Duodenal mucosa (tissue), 2 donors: ENCODE data around the gene FBXL4.
A peak's percentile ranks its signal among the peaks of the same experiment; 100 is the strongest.

ENCODE experiments used
- H3K27ac ChIP-seq: one replicate; pipeline ENCODE4 v1.7.0; 2013; ENCODE audit warnings: low read depth, low read length
- H3K27me3 ChIP-seq, 2 donors: one replicate each; pipeline ENCODE4 v1.7.0; 2013; ENCODE audit warnings: low read length in 2 of 2, control low read depth in 1 of 2; ENCODE audit not compliant: insufficient read depth in 2 of 2, control insufficient read depth in 1 of 2
- H3K36me3 ChIP-seq, 2 donors: one replicate each; pipeline ENCODE4 v1.7.0; 2013; ENCODE audit warnings: low read length in 2 of 2, control low read depth in 1 of 2; ENCODE audit not compliant: insufficient read depth in 2 of 2, control insufficient read depth in 1 of 2
- H3K4me1 ChIP-seq, 2 donors: one replicate each; pipeline ENCODE4 v1.7.0; 2013; ENCODE audit warnings: low read length in 2 of 2, control low read depth in 1 of 2; ENCODE audit not compliant: insufficient read depth in 2 of 2, control insufficient read depth in 1 of 2
- H3K4me3 ChIP-seq, 2 donors: one replicate each; pipeline ENCODE4 v1.7.0; 2013; ENCODE audit warnings: low read length in 2 of 2, low read depth in 1 of 2
- H3K9ac ChIP-seq, 2 donors: one replicate each; pipeline ENCODE4 v1.7.0; 2013; ENCODE audit warnings: low read length in 2 of 2, low read depth in 1 of 2
- H3K9me3 ChIP-seq, 2 donors: one replicate each; pipeline ENCODE4 v1.7.0; 2013; ENCODE audit warnings: low read length in 2 of 2, control low read depth in 1 of 2; ENCODE audit not compliant: control insufficient read depth in 1 of 2

The FBXL4 gene

DNA sequence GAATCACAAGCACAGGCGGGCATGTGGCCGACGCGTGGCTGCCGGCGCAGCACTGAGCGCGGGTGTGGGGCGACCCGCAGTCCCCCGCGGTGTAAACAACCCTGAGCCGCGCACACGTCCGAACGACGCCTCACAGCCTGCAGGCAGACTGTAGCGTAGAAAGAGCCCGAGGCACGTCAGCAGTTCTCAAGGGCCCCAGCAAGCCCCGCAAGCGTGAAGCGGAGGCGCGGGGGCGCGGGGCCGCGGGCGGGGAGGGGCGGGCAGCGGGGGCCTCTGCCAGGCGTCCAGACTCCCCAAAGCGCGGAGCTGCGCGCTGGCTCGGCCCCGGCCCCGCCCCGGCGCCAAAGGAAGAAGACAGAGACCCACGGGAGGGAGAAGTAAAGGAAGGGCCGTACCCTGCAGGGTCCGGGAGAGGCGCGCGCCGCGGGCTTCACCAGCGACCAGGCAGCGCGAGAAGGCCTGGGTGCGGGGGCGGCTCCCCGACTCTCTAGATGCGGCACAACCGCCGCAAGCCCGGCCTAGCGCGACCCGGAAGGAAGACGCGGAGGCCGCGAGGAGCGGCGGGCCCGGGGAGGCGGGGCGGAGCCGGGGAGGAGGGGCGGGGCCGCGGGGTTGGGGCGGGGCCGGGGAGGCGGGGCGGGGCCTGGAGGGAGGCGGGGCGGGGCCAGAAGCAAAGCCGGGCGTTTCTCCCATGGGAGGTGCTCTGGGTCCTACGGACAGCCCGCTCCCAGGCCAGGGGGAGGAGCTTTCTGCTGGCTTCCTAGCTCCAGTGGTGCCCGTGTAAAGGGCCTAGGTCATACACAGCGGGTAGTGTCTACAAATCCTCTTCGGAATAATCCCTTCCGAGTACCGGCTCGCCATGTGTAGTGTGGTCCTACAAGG, at the start of gene FBXL4:
Gene FBXL4, minus strand, starts transcription at position 536 of the 882 bp plus-strand sequence. CDS start 20,958 bp downstream, outside the sequence.
- peak within 1 kb of the TSS; percentile 62 for H3K27ac ChIP-seq
- H3K4me1 ChIP-seq, result peaks cover 16 to 19% of the 10 kb centered on the region in 2 donors
- peak within 1 kb of the TSS; percentile 85 to 91 for H3K9ac ChIP-seq

GRCh38 chr6:98995116-98995515, 47.4 kb upstream of the FBXL4 start:
- Histone ChIP-seq H3K9ac (no peak overlapping the region), H3K27ac (no peak overlapping the region), H3K4me1 (no peaks in the 10 kb centered on the region), H3K36me3 (no peaks in the 10 kb centered on the region), H3K4me3 (no peak overlapping the region), H3K27me3 (peaks cover 0 to 3% of the 10 kb centered on the region in 2 donors), H3K9me3 (no peaks in the 10 kb centered on the region)

More for the DNA sequence above, at the start of gene FBXL4:
- Histone ChIP-seq H3K4me3 (peak within 1 kb of the TSS; percentile 87 to 94), H3K36me3 (no peaks in the 10 kb centered on the region), H3K9me3 (no peaks in the 10 kb centered on the region), H3K27me3 (no peaks in the 10 kb centered on the region)

GRCh38 chr6:98992535-98992934, 44.8 kb upstream of the FBXL4 start:
- Histone ChIP-seq H3K9me3 (no peaks in the 10 kb centered on the region), H3K4me3 (no peak overlapping the region), H3K9ac (no peak overlapping the region), H3K4me1 (no peaks in the 10 kb centered on the region), H3K36me3 (no peaks in the 10 kb centered on the region), H3K27ac (no peak overlapping the region), H3K27me3 (peaks cover 0 to 3% of the 10 kb centered on the region in 2 donors)

GRCh38 chr6:98986071-98986615, 38.4 kb upstream of the FBXL4 start:
- Histone ChIP-seq H3K27ac (no peak overlapping the region), H3K36me3 (no peaks in the 10 kb centered on the region), H3K4me1 (no peaks in the 10 kb centered on the region), H3K4me3 (no peak overlapping the region), H3K9me3 (no peaks in the 10 kb centered on the region), H3K27me3 (no peaks in the 10 kb centered on the region), H3K9ac (no peak overlapping the region)

DNA sequence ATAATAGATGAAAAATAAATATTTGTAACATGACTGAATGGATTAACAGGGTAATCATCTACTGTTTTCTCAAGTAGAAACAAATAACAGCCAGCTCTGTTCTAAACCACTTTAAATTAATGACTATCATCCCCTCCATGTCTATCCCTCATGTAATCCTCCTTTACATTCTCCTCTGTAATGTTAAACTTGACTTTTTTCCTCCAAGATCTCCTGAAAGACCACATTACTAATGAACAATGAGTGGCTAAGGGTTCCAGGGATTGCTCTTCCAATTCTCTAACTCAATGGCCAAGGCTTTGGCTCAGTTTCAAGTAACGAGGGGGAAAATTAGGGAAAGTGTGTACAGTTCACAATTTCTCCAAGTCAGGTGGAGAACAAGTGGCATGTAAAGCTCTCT, 37.6 kb upstream of the FBXL4 start:
- no peaks in the 10 kb centered on the region for H3K27me3 ChIP-seq
- H3K27ac ChIP-seq, result no peak overlapping the region
- H3K36me3 ChIP-seq, result no peaks in the 10 kb centered on the region
- no peaks in the 10 kb centered on the region for H3K9me3 ChIP-seq
- no peaks in the 10 kb centered on the region for H3K4me1 ChIP-seq
- H3K4me3 ChIP-seq, result no peak overlapping the region
- no peak overlapping the region for H3K9ac ChIP-seq

DNA sequence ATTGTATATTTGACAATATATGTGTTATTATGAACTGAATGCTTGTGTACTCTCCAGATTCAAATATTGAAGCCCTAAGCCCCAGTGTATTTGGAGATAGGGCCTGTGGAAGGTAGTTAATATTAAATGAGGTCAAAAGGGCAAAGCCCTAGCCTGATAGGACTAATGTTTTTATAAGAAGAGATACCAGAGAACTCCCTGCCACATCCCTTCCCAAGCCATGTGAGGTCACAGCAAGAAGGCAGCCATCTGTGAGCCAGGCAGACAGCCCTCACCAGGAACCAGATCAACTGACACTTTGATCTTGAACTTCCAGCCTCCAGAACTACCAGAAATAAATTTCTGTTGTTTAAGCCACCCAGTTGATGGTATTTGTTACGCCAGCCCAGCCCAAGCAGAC, 36.4 kb upstream of the FBXL4 start:
- Histone ChIP-seq H3K4me3 (no peak overlapping the region), H3K36me3 (no peaks in the 10 kb centered on the region), H3K9me3 (no peaks in the 10 kb centered on the region), H3K27me3 (no peaks in the 10 kb centered on the region), H3K9ac (no peak overlapping the region), H3K27ac (no peak overlapping the region), H3K4me1 (no peaks in the 10 kb centered on the region)

GRCh38 chr6:98981473-98981872, 33.7 kb upstream of the FBXL4 start:
- H3K9ac ChIP-seq, result no peak overlapping the region
- no peak overlapping the region for H3K4me3 ChIP-seq
- no peaks in the 10 kb centered on the region for H3K36me3 ChIP-seq
- H3K27me3 ChIP-seq, result no peaks in the 10 kb centered on the region
- no peaks in the 10 kb centered on the region for H3K4me1 ChIP-seq
- H3K9me3 ChIP-seq, result no peaks in the 10 kb centered on the region
- H3K27ac ChIP-seq, result no peak overlapping the region

DNA sequence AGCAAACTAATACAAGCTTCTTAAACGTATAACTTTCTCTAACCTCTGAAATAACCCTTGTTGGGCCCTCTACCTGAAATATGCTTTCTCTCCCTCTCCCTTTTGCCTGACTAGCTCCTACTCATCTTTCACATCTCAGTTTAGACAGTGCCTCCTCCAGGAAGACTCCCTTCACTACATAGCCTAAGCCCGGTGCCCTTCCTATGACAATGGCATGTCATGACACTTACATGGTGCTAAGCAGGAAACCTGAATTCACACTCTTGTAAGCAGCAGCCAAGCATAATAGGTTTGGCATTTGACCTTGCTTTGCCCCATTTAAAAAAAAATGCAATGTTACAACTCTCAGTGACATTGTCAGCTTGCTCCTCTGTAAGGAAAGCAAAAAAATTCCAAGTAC, 33.1 kb upstream of the FBXL4 start:
- Histone ChIP-seq H3K36me3 (no peaks in the 10 kb centered on the region), H3K27ac (no peak overlapping the region), H3K27me3 (no peaks in the 10 kb centered on the region), H3K4me3 (no peak overlapping the region), H3K9ac (no peak overlapping the region), H3K4me1 (no peaks in the 10 kb centered on the region), H3K9me3 (no peaks in the 10 kb centered on the region)

DNA sequence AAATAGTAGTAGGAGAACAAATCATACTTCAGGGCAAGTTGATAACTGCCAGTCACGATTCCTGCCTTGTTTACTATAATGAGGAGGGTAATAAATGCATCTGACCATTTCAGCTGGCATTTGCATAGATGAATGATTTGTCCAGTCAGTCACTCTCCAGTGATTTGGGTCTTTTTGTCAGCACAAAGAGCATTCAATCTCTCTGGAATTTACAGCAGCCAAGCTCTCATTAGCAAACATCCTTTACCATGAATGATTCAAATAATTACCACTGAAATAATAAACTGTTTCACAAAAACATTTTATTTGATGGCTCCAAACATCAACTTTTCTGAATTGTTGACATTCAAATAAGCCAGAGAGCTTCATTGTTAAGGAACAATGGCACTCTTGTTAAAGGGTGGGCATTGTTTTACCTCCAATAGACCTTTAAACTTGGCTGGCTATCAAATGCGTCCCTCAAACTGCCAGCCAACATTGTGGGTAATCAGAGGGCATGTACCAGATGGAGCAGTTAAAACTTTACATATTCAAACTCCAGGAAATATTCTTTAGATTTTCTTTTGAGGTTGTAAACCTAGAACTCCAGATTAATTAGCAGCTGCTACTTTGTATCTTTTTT, 30.0 kb upstream of the FBXL4 start:
- Histone ChIP-seq H3K27ac (no peak overlapping the region), H3K27me3 (no peaks in the 10 kb centered on the region), H3K4me1 (no peaks in the 10 kb centered on the region), H3K36me3 (no peaks in the 10 kb centered on the region), H3K4me3 (no peak overlapping the region), H3K9ac (no peak overlapping the region), H3K9me3 (no peaks in the 10 kb centered on the region)

DNA sequence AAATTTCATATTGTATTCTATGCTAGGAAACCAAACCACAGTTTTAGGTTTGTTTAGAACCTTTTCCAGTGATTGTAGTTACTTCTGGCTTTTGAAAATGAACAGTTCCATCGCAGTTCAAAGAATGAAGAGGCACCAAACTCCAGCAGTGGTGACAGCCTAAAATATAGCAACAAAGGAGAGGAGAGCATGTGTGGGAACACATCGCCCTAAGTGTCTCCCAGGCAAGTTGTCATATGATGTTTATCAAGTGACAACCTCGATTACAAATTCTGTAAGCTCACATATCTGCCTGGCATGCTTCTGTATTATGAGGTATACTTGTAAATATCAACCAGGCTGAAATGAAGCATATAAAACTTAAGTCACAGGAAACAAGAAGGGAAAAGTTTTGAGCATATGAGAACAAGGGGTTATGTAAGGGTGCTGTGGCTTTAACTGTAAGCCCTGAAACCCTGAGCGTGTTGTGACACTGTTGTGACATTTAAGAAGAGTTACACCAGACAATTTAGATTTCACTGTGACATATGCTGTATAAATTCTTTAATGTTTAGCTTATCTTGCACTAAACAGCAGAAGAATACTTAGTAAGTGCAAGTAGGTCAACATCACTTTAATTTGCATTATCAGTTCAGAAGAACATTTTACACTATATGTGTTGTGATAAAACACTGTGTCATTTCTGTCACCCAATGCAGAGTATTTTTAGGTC, 29.1 kb upstream of the FBXL4 start:
- no peaks in the 10 kb centered on the region for H3K27me3 ChIP-seq
- no peaks in the 10 kb centered on the region for H3K4me1 ChIP-seq
- no peak overlapping the region for H3K27ac ChIP-seq
- no peak overlapping the region for H3K4me3 ChIP-seq
- H3K9ac ChIP-seq, result no peak overlapping the region
- no peaks in the 10 kb centered on the region for H3K9me3 ChIP-seq
- no peaks in the 10 kb centered on the region for H3K36me3 ChIP-seq
